Putamen (tissue), 1 donor: ENCODE data around the gene LOC101059915.

Source experiments
- DNase-seq: peaks from one replicate; pipeline ENCODE4 v3.0.0-alpha.2; 2016; ENCODE audit warnings: low spot score

The LOC101059915 gene

GRCh38 chrX:71667328-71668247, at the start of gene LOC101059915:
Gene LOC101059915 (plus strand): TSS chrX:71667546.
- DNase-seq, result no peak

GRCh38 chrX:71617742-71618141, 49.6 kb upstream of the LOC101059915 start:
- DNase-seq, result no peak

- no peak for DNase-seq
These were observed 49.0 kb upstream of the LOC101059915 start, which contains the start of gene CXCR3 for GRCh38 chrX:71618303-71618721. Gene CXCR3 (minus strand): TSS chrX:71618511. CDS start chrX:71618449, 62 bp downstream.

GRCh38 chrX:71618787-71619186, 48.6 kb upstream of the LOC101059915 start:
- no peak for DNase-seq

- DNase-seq, result peak; percentile 13
These were observed 48.2 kb upstream of the LOC101059915 start for GRCh38 chrX:71619193-71619592.

GRCh38 chrX:71619986-71620385, 47.4 kb upstream of the LOC101059915 start:
- no peak for DNase-seq

- DNase-seq, result no peak
These were observed 45.7 kb upstream of the LOC101059915 start for GRCh38 chrX:71621603-71622002.

GRCh38 chrX:71622032-71622575, 45.2 kb upstream of the LOC101059915 start:
- DNase-seq, result no peak

GRCh38 chrX:71622576-71623450, 44.5 kb upstream of the LOC101059915 start:
- peak; percentile 13 for DNase-seq

GRCh38 chrX:71623714-71624113, 43.6 kb upstream of the LOC101059915 start:
- DNase-seq, result no peak

- DNase-seq, result no peak
These were observed 41.9 kb upstream of the LOC101059915 start for GRCh38 chrX:71625471-71625870.

GRCh38 chrX:71626576-71626975, 40.8 kb upstream of the LOC101059915 start:
- DNase-seq, result no peak

- DNase-seq, result no peak
These were observed 39.5 kb upstream of the LOC101059915 start for GRCh38 chrX:71627588-71628404.

- no peak for DNase-seq
These were observed 37.9 kb upstream of the LOC101059915 start for GRCh38 chrX:71629467-71629866.

- DNase-seq, result no peak
These were observed 34.3 kb upstream of the LOC101059915 start for GRCh38 chrX:71632923-71633657.

GRCh38 chrX:71634366-71634765, 33.0 kb upstream of the LOC101059915 start:
- no peak for DNase-seq

- peak; percentile 29 for DNase-seq
These were observed 30.7 kb upstream of the LOC101059915 start for GRCh38 chrX:71636438-71637252.

GRCh38 chrX:71637253-71637618, 30.1 kb upstream of the LOC101059915 start:
- no peak for DNase-seq

- DNase-seq, result no peak
These were observed 29.5 kb upstream of the LOC101059915 start for GRCh38 chrX:71637848-71638247.

GRCh38 chrX:71638409-71638808, 28.9 kb upstream of the LOC101059915 start:
- no peak for DNase-seq
